GM19043 (cell line): ENCODE data around the gene CER1.

Experiments
- ATAC-seq: cut with Tn5 transposase; IDR thresholded peaks from one replicate; pipeline ENCODE4 v1.9.1; 2021; ENCODE audit warnings: low read depth; ENCODE audit not compliant: unreplicated experiment

The CER1 gene

DNA sequence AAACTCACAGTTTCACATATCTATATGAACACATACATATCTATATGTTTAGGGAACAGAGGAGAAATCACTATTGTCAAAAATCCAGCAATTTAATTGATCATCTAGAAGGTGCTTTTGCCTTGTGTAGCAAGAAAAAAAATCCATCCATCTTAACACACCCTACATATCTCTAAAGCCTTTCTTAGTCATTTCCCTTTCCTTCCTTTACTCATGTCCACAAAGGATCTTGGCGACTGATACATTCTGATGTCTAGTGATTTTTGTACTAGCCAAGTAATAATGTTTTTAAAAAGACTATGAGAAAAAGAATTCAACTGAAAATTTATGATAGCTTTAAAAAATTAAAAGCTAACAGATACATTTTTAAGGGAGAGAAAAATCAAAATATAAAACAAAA is 51.8 kb downstream of the CER1 start:
- no peak for ATAC-seq
